BLaER1 treated with 17β-estradiol and CSF1 and Interleukin-3, amounts not matched to agents 10 nM and 100 nM (cell line): ENCODE results near the gene DACH2.

Experiments used
- H3K27ac ChIP-seq, 11 experiments: shearing (Covaris generic); formaldehyde crosslinking; 2 replicates each; pipeline ENCODE4 v1.8.1; 2022
- H3K27me3 ChIP-seq, 11 experiments: shearing (Covaris generic); formaldehyde crosslinking; 2 replicates each; pipeline ENCODE4 v1.8.1; 2022
- H3K36me3 ChIP-seq, 11 experiments: shearing (Covaris generic); formaldehyde crosslinking; 2 replicates each; pipeline ENCODE4 v1.8.1; 2022
- H3K4me1 ChIP-seq, 10 experiments: shearing (Covaris generic); formaldehyde crosslinking; 2 replicates each; pipeline ENCODE4 v1.8.1; 2022
- H3K4me2 ChIP-seq, 11 experiments: shearing (Covaris generic); formaldehyde crosslinking; 2 replicates each; pipeline ENCODE4 v1.8.1; 2022
- H3K4me3 ChIP-seq, 10 experiments: shearing (Covaris generic); formaldehyde crosslinking; 2 replicates each; pipeline ENCODE4 v1.8.1; 2022
- H3K9ac ChIP-seq, 11 experiments: shearing (Covaris generic); formaldehyde crosslinking; 2 replicates each; pipeline ENCODE4 v1.8.1; 2022
- H3K9me3 ChIP-seq, 11 experiments: shearing (Covaris generic); formaldehyde crosslinking; replicated peaks in 1 of 11; 2 replicates each; pipeline ENCODE4 v1.8.1; 2022
- H4K20me1 ChIP-seq, 11 experiments: shearing (Covaris generic); formaldehyde crosslinking; 2 replicates each; pipeline ENCODE4 v1.8.1; 2022
- Cebpa-rat ChIP-seq, 11 experiments: shearing (Covaris generic); IDR thresholded peaks; 2 replicates each; pipeline ENCODE4 v1.8.1; 2022

The DACH2 gene

GRCh38 chrX:86148024-86148511 lies at the start of gene DACH2:
Gene DACH2, plus strand, starts transcription at chrX:86148451.
- H3K9ac ChIP-seq, result no peak within 1 kb of the TSS

GRCh38 chrX:86102341-86102740 lies 45.9 kb upstream of the DACH2 start:
- no peaks in the 10 kb centered on the region for H4K20me1 ChIP-seq
- peaks cover 30 to 93% (median 70%) of the 10 kb centered on the region in 11 experiments; a peak in 21 of 22 replicates for H3K27me3 ChIP-seq
- no peak overlapping the region for H3K27ac ChIP-seq
- no peak for TF ChIP-seq Cebpa-rat (IDR thresholded peaks at IDR 0.05)
- H3K4me3 ChIP-seq, result no peak overlapping the region
- H3K9ac ChIP-seq, result no peak overlapping the region
- no peaks in the 10 kb centered on the region for H3K4me1 ChIP-seq
- no peak overlapping the region for H3K4me2 ChIP-seq
- no peaks in the 10 kb centered on the region for H3K36me3 ChIP-seq
- peaks cover 0 to 6% (median 5%) of the 10 kb centered on the region in 11 experiments; a peak in 8 of 22 replicates for H3K9me3 ChIP-seq

More at GRCh38 chrX:86148024-86148511, at the start of gene DACH2:
- Histone ChIP-seq H3K4me1 (no peaks in the 10 kb centered on the region), H3K4me2 (no peak within 1 kb of the TSS), H3K27ac (no peak within 1 kb of the TSS), H3K4me3 (no peak within 1 kb of the TSS), H3K36me3 (no peaks in the 10 kb centered on the region), H3K9me3 (peaks cover 0 to 12% (median 7%) of the 10 kb centered on the region in 11 experiments; a peak in 6 of 22 replicates), H4K20me1 (no peaks in the 10 kb centered on the region; a peak in 1 of 22 replicates), H3K27me3 (peaks cover 77 to 98% (median 94%) of the 10 kb centered on the region in 11 experiments)
- TF ChIP-seq Cebpa-rat (IDR thresholded peaks at IDR 0.05), result no peak

- Histone ChIP-seq H3K36me3 (no peaks in the 10 kb centered on the region), H3K4me3 (no peak overlapping the region), H4K20me1 (no peaks in the 10 kb centered on the region), H3K4me1 (no peaks in the 10 kb centered on the region), H3K27me3 (peaks cover 31 to 93% (median 75%) of the 10 kb centered on the region in 11 experiments; a peak in 21 of 22 replicates), H3K4me2 (no peak overlapping the region), H3K27ac (no peak overlapping the region), H3K9me3 (peaks cover 0 to 11% (median 6%) of the 10 kb centered on the region in 11 experiments; a peak in 8 of 22 replicates), H3K9ac (no peak overlapping the region)
- no peak for TF ChIP-seq Cebpa-rat (IDR thresholded peaks at IDR 0.05)
Observed at GRCh38 chrX:86103061-86103460, 45.2 kb upstream of the DACH2 start.

GRCh38 chrX:86104526-86104925 lies 43.7 kb upstream of the DACH2 start:
- Histone ChIP-seq H4K20me1 (no peaks in the 10 kb centered on the region), H3K4me1 (no peaks in the 10 kb centered on the region), H3K27me3 (peaks cover 25 to 87% (median 74%) of the 10 kb centered on the region in 11 experiments; a peak in 21 of 22 replicates), H3K4me2 (no peak overlapping the region), H3K4me3 (no peak overlapping the region), H3K27ac (no peak overlapping the region), H3K9me3 (peaks cover 0 to 11% (median 6%) of the 10 kb centered on the region in 11 experiments; a peak in 8 of 22 replicates), H3K36me3 (no peaks in the 10 kb centered on the region), H3K9ac (no peak overlapping the region)
- TF ChIP-seq Cebpa-rat (IDR thresholded peaks at IDR 0.05), result no peak

GRCh38 chrX:86121916-86122315 lies 26.3 kb upstream of the DACH2 start:
- no peaks in the 10 kb centered on the region for H3K4me1 ChIP-seq
- no peak overlapping the region for H3K4me2 ChIP-seq
- no peaks in the 10 kb centered on the region for H3K36me3 ChIP-seq
- H3K27me3 ChIP-seq, result peaks cover 34 to 74% (median 66%) of the 10 kb centered on the region in 11 experiments
- peaks cover 4 to 22% (median 14%) of the 10 kb centered on the region in 11 experiments; a peak in 16 of 22 replicates for H3K9me3 ChIP-seq
- no peak overlapping the region for H3K4me3 ChIP-seq
- no peak overlapping the region for H3K27ac ChIP-seq
- H3K9ac ChIP-seq, result no peak overlapping the region
- H4K20me1 ChIP-seq, result no peaks in the 10 kb centered on the region
- TF ChIP-seq Cebpa-rat (IDR thresholded peaks at IDR 0.05), result no peak

- H3K4me3 ChIP-seq, result no peak overlapping the region
- no peak for TF ChIP-seq Cebpa-rat (IDR thresholded peaks at IDR 0.05)
- H4K20me1 ChIP-seq, result no peaks in the 10 kb centered on the region; a peak in 1 of 22 replicates
- no peak overlapping the region for H3K4me2 ChIP-seq
- no peak overlapping the region for H3K9ac ChIP-seq
- H3K36me3 ChIP-seq, result no peaks in the 10 kb centered on the region
- no peaks in the 10 kb centered on the region for H3K4me1 ChIP-seq
- H3K27ac ChIP-seq, result no peak overlapping the region
- no peaks in the 10 kb centered on the region for H3K9me3 ChIP-seq
- H3K27me3 ChIP-seq, result peaks cover 75 to 100% (median 88%) of the 10 kb centered on the region in 11 experiments
Observed at GRCh38 chrX:86133761-86134160, 14.5 kb upstream of the DACH2 start.

GRCh38 chrX:86137071-86137470 lies 11.2 kb upstream of the DACH2 start:
- Histone ChIP-seq H3K27me3 (peaks cover 76 to 100% (median 84%) of the 10 kb centered on the region in 11 experiments), H3K36me3 (no peaks in the 10 kb centered on the region), H3K4me2 (no peak overlapping the region), H3K9ac (no peak overlapping the region), H4K20me1 (no peaks in the 10 kb centered on the region), H3K27ac (no peak overlapping the region), H3K4me1 (peaks cover 0 to 4% (median 0%) of the 10 kb centered on the region in 10 experiments; a peak in 1 of 20 replicates), H3K9me3 (no peaks in the 10 kb centered on the region), H3K4me3 (no peak overlapping the region)
- no peak for TF ChIP-seq Cebpa-rat (IDR thresholded peaks at IDR 0.05)

- no peaks in the 10 kb centered on the region for H3K36me3 ChIP-seq
- peaks cover 0 to 4% (median 0%) of the 10 kb centered on the region in 10 experiments; a peak in 1 of 20 replicates for H3K4me1 ChIP-seq
- H3K4me2 ChIP-seq, result no peak overlapping the region
- no peaks in the 10 kb centered on the region for H4K20me1 ChIP-seq
- no peak overlapping the region for H3K4me3 ChIP-seq
- no peak overlapping the region for H3K27ac ChIP-seq
- H3K9me3 ChIP-seq, result peaks cover 0 to 4% (median 0%) of the 10 kb centered on the region in 11 experiments; a peak in 1 of 22 replicates
- TF ChIP-seq Cebpa-rat (IDR thresholded peaks at IDR 0.05), result no peak
- peaks cover 82 to 100% (median 98%) of the 10 kb centered on the region in 11 experiments for H3K27me3 ChIP-seq
- H3K9ac ChIP-seq, result no peak overlapping the region
Observed at GRCh38 chrX:86141786-86142185, 6.5 kb upstream of the DACH2 start.

GRCh38 chrX:86146102-86146501 lies 2.1 kb upstream of the DACH2 start:
- Histone ChIP-seq H3K4me2 (no peak overlapping the region), H3K27ac (no peak overlapping the region), H3K36me3 (no peaks in the 10 kb centered on the region), H4K20me1 (no peaks in the 10 kb centered on the region; a peak in 1 of 22 replicates), H3K9ac (no peak overlapping the region), H3K4me3 (no peak overlapping the region), H3K27me3 (peaks cover 75 to 96% (median 94%) of the 10 kb centered on the region in 11 experiments), H3K9me3 (peaks cover 0 to 12% (median 7%) of the 10 kb centered on the region in 11 experiments; a peak in 6 of 22 replicates), H3K4me1 (peaks cover 0 to 4% (median 0%) of the 10 kb centered on the region in 10 experiments; a peak in 1 of 20 replicates)
- TF ChIP-seq Cebpa-rat (IDR thresholded peaks at IDR 0.05), result no peak

- Histone ChIP-seq H3K9ac (no peak overlapping the region), H3K4me3 (no peak overlapping the region), H4K20me1 (no peaks in the 10 kb centered on the region; a peak in 1 of 22 replicates), H3K27me3 (peaks cover 76 to 97% (median 94%) of the 10 kb centered on the region in 11 experiments), H3K36me3 (no peaks in the 10 kb centered on the region), H3K9me3 (peaks cover 0 to 12% (median 7%) of the 10 kb centered on the region in 11 experiments; a peak in 5 of 22 replicates), H3K27ac (no peak overlapping the region), H3K4me1 (no peaks in the 10 kb centered on the region), H3K4me2 (no peak overlapping the region)
- TF ChIP-seq Cebpa-rat (IDR thresholded peaks at IDR 0.05), result no peak
Observed at GRCh38 chrX:86148594-86148993, 343 bp downstream of the DACH2 start.
